GM12878 (cell line): ENCODE results near the gene PRKCQ. TPM values are rescaled to one million over a fixed set of nuclear protein-coding genes. Genes with fewer than 3 reads are reported as not detected.

ENCODE experiments used
- ATAC-seq: fragments of 200-7000 bp; cut with Tn5 transposase; 3 replicates; pipeline ENCODE4 v1.9.1; 2020; ENCODE audit warnings: mild to moderate bottlenecking, moderate library complexity
- BruUV-seq: library from RNA; stranded (reverse); fragments of 400-500 nt; replicated peaks from 2 replicates; lab custom pipeline; 2021; lab: Mats Ljungman, UMichigan
- CTCF ChIA-PET: fragments of 300-600 bp; sonication (Branson Sonifier 250); formaldehyde crosslinking; extraction: SDS; loops from one replicate; lab custom pipeline; 2021; ENCODE audit warnings: inconsistent platforms; lab: Yijun Ruan, JAX
- POLR2A ChIA-PET: fragments of 350-600 bp; formaldehyde crosslinking; extraction: SDS; loops from one replicate; lab custom pipeline; 2021; ENCODE audit warnings: inconsistent platforms; lab: Charles Lee
- RAD21 ChIA-PET: fragments of 300-600 bp; sonication (Branson Sonifier 250); formaldehyde crosslinking; loops from one replicate; lab custom pipeline; 2023; ENCODE audit warnings: antibody characterized with exemption; ENCODE audit not compliant: unreplicated experiment; lab: Charles Lee
- SMC1A ChIA-PET: fragments of 300-600 bp; sonication (Branson Sonifier 250); formaldehyde crosslinking; loops from one replicate; lab custom pipeline; 2023; ENCODE audit not compliant: unreplicated experiment, uncharacterized antibody; lab: Charles Lee
- DNase-seq: peaks from one replicate; pipeline ENCODE4 v3.0.0-alpha.2; 2011; ENCODE audit warnings: low read depth, low spot score
- FAIRE-seq: peaks from 3 replicates; lab custom pipeline; 2011; peaks lifted over from hg19 to GRCh38; lab: Jason Lieb, UNC
- H2AFZ ChIP-seq: 2 replicates; pipeline ENCODE4 v1.6.0; 2011; ENCODE audit warnings: low read depth, low read length, control low read depth; ENCODE audit not compliant: control insufficient read depth
- H3K27ac ChIP-seq: 2 replicates; pipeline ENCODE4 v1.5.1; 2011; ENCODE audit warnings: control low read depth; ENCODE audit not compliant: control insufficient read depth, insufficient read depth
- H3K27me3 ChIP-seq, 2 experiments: replicated peaks in 1 of 2; 2 replicates each; pipeline versions ENCODE4 v1.6.0 to v1.6.1; 2011; ENCODE audit warnings: low read length in 1 of 2; ENCODE audit not compliant: control insufficient read depth in 2 of 2, insufficient read depth in 2 of 2
- H3K36me3 ChIP-seq, 2 experiments: 2 replicates each; pipeline ENCODE4 v1.5.1; 2011; ENCODE audit warnings: low read length in 1 of 2; ENCODE audit not compliant: control insufficient read depth in 2 of 2, insufficient read depth in 2 of 2
- H3K4me1 ChIP-seq: 2 replicates; pipeline ENCODE4 v1.6.1; 2011; ENCODE audit warnings: mild to moderate bottlenecking, low read length, moderate library complexity, mixed read lengths; ENCODE audit not compliant: control insufficient read depth, insufficient read depth
- H3K4me2 ChIP-seq: 2 replicates; pipeline ENCODE4 v1.6.0; 2011; ENCODE audit warnings: control low read depth; ENCODE audit not compliant: control insufficient read depth, insufficient read depth
- H3K4me3 ChIP-seq: fragments of 200-600 bp; sonication (generic); 2 replicates; pipeline ENCODE4 v1.5.1; 2016
- H3K79me2 ChIP-seq: 2 replicates; pipeline ENCODE4 v1.6.0; 2011; ENCODE audit warnings: low read length; ENCODE audit not compliant: control insufficient read depth, insufficient read depth
- H3K9ac ChIP-seq: 2 replicates; pipeline ENCODE4 v1.8.0; 2011; ENCODE audit warnings: low read length, control low read depth, mixed read lengths; ENCODE audit not compliant: control insufficient read depth, insufficient read depth
- H3K9me3 ChIP-seq: replicated peaks from 3 replicates; pipeline ENCODE4 v1.5.1; 2011; ENCODE audit warnings: mild to moderate bottlenecking, low read length; ENCODE audit not compliant: control insufficient read depth, insufficient read depth
- H4K20me1 ChIP-seq: 2 replicates; pipeline ENCODE4 v1.6.0; 2011; ENCODE audit not compliant: control insufficient read depth, insufficient read depth
- ATF2 ChIP-seq: IDR thresholded peaks from 2 replicates; pipeline ENCODE4 v1.6.1; 2012; ENCODE audit warnings: low read length, inconsistent platforms
- CBFB ChIP-seq: IDR thresholded peaks from 2 replicates; pipeline ENCODE4 v1.6.1; 2016; ENCODE audit warnings: antibody characterized with exemption, low read depth
- CHD2 ChIP-seq: IDR thresholded peaks from 2 replicates; pipeline ENCODE4 v1.6.1; 2011; ENCODE audit warnings: low read depth, low read length, improper control_type of control experiment, borderline replicate concordance
- CREM ChIP-seq: IDR thresholded peaks from 2 replicates; pipeline ENCODE4 v1.6.1; 2014; ENCODE audit warnings: antibody characterized with exemption, low read depth
- FOXK2 ChIP-seq: fragments of 450-650 bp; IDR thresholded peaks from 2 replicates; pipeline ENCODE4 v1.6.1; 2017; ENCODE audit warnings: mild to moderate bottlenecking, moderate library complexity
- HDGF ChIP-seq: fragments of 450-650 bp; IDR thresholded peaks from 2 replicates; pipeline ENCODE4 v1.6.1; 2016; ENCODE audit warnings: antibody characterized with exemption
- NR2C1 ChIP-seq: fragments of 450-650 bp; IDR thresholded peaks from 2 replicates; pipeline ENCODE4 v1.6.1; 2017; ENCODE audit warnings: antibody characterized with exemption, mild to moderate bottlenecking, moderate library complexity
- POLR2AphosphoS5 ChIP-seq: IDR thresholded peaks from 2 replicates; pipeline ENCODE4 v1.6.1; 2011; ENCODE audit warnings: mild to moderate bottlenecking, low read length, inconsistent platforms
- SMARCA5 ChIP-seq: fragments of 450-650 bp; IDR thresholded peaks from 2 replicates; pipeline ENCODE4 v1.6.1; 2017; ENCODE audit warnings: mild to moderate bottlenecking
- SRF ChIP-seq, 2 experiments: IDR thresholded peaks; 2 replicates each; pipeline ENCODE4 v1.6.1; 2011; ENCODE audit warnings: low read depth in 2 of 2, low read length in 2 of 2, mild to moderate bottlenecking in 1 of 2, moderate library complexity in 1 of 2
- TAF1 ChIP-seq: IDR thresholded peaks from 2 replicates; pipeline ENCODE4 v1.6.1; 2011; ENCODE audit warnings: mild to moderate bottlenecking, low read depth, low read length, borderline replicate concordance
- WGBS: methylation state at CpG from one replicate; pipeline ENCODE4 v1.1.6; 2016; ENCODE audit warnings: low lambda C conversion rate; ENCODE audit not compliant: insufficient replicate concordance, insufficient coverage; ENCODE audit errors: missing lambda C conversion rate; 5-methylcytosine and 5-hydroxymethylcytosine counted together
- in situ Hi-C: fragments of 300-500 bp; cut with MboI; formaldehyde crosslinking; loops from 9 replicates; pipeline ENCODE4 v1.14.3; 2018; ENCODE audit warnings: mixed read lengths
- intact Hi-C: fragments of 100-400 bp; cut with micrococcal nuclease; formaldehyde crosslinking; loops from one replicate; pipeline ENCODE4 v1.14.2; 2022; ENCODE audit not compliant: unreplicated experiment
- polyA plus RNA-seq, 11 experiments: library from polyadenylated mRNA; depleted of rRNA in 4 of 11; unstranded in 6 of 11; stranded (reverse) in 5 of 11; fragments of >200 nt; fragmentation: Nextera tagmentation in 4 of 11; fragmentation: Illumina TruSeq in 1 of 11; extraction: Ambion mirVana in 4 of 11; extraction: Trizol in 1 of 11; gene quantifications; 1 replicate in 1 of 11; 2 replicates in 10 of 11; pipeline versions ENCODE4 v1.2.1 to v1.2.3, GENCODE V29; 2011 to 2016; ENCODE audit warnings: inconsistent platforms in 2 of 11, missing spikeins in 2 of 11, low read depth in 1 of 11
- total RNA-seq, 4 experiments: library from RNA; depleted of rRNA in 3 of 4; stranded (reverse); fragments of >200 nt in 3 of 4; fragmentation: Illumina TruSeq in 1 of 4; extraction: Trizol in 1 of 4; gene quantifications; 2 replicates each; pipeline versions ENCODE4 v1.2.1 to v1.2.3, GENCODE V29; 2013 to 2021

PRKCQ gene
- total and polyA plus RNA-seq, 10 of the 15 experiments (the other 5 are each of a cell fraction or from before 2014, with no cell fraction given) = 0.26 to 8.9 (median 0.98) TPM

DNA sequence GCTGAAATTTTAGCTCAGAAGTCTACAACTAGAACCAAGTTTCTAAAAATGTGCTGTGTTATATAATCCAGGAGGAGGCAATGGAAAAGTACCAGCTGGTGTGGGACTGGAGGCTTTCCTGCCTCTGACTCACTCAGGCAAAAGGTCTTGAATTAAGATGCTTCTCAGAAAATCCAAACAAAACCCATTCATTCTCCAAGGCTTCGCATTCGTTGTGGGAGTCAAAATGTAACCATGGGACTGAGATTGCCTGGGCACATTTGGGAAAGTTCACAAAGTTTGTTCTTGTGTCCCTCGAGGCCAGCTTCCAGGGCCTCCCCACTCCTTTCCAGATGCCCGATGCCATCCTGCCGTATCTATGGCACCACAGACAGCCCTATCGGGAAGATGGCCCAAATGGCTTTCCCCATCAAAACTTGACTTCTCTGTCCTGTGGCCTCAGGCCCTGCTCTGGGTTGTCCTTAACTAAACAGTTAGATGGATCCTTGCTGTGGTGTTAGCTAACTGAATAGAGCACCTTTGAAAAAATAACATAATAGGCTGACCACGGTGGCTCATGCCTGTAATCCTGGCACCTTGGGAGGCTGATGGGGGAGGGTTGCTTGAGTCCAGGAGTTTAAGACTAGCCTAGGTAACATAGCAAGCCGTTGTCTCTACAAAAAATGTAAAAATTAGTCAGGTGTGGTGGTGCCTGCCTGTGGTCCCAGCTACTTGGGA, 196.8 kb downstream of the PRKCQ start:
- no peaks in the 10 kb centered on the region for H3K79me2 ChIP-seq
- ATAC-seq (no peak), FAIRE-seq (no peak), DNase-seq (no peak)
- no peak overlapping the region for H2AFZ ChIP-seq
- ChIA-PET RAD21 (interaction anchor here (1.4 kb wide), 1 partner anchor 18 kb away, joined by 4 read pairs; no protein-coding TSS in a partner anchor), CTCF (interaction anchor here (0.7 to 2.0 kb wide), 3 partner anchors 19 to 32 kb away, joined by 3 to 8 read pairs (median 4); no protein-coding TSS in a partner anchor), SMC1A (interaction anchor here (0.5 to 1.6 kb wide), 6 partner anchors 8 to 1248 kb away, joined by 3 to 7 read pairs (median 4); no protein-coding TSS in a partner anchor), POLR2A (interaction anchor here (0.6 to 0.7 kb wide), 2 partner anchors 37 to 184 kb away, joined by 4 to 8 read pairs; no protein-coding TSS in a partner anchor)
- H4K20me1 ChIP-seq = no peaks in the 10 kb centered on the region
- no peaks in the 10 kb centered on the region; the same call in 2 of the 3 replicates for H3K9me3 ChIP-seq
- no peak overlapping the region for H3K27ac ChIP-seq
- no TSS peak for BruUV-seq
- no peak overlapping the region for H3K9ac ChIP-seq
- no peak overlapping the region for H3K4me2 ChIP-seq
- TF ChIP-seq HDGF (no peak), POLR2AphosphoS5 (no peak), NR2C1 (no peak), CHD2 (no peak), SRF (IDR thresholded peaks at IDR 0.05; ENCODE audit: low read depth in 2 of 2, low read length in 2 of 2) (no peak), ATF2 (no peak), SMARCA5 (no peak), CBFB (no peak), TAF1 (no peak), CREM (no peak), FOXK2 (no peak)
- intact Hi-C loops = no loop called here
- no peaks in the 10 kb centered on the region for H3K36me3 ChIP-seq
- in situ Hi-C loops = no loop called here
- 56% methylated on average over 8 of the region's 8 CpGs for WGBS
- no peaks in the 10 kb centered on the region for H3K27me3 ChIP-seq
- H3K4me1 ChIP-seq = no peaks in the 10 kb centered on the region
- H3K4me3 ChIP-seq = no peak overlapping the region
